GM21381 (cell line): ENCODE data around the gene ABCC8.

Source experiments
- ATAC-seq: cut with Tn5 transposase; IDR thresholded peaks from one replicate; pipeline ENCODE4 v1.9.1; 2021; ENCODE audit warnings: mild to moderate bottlenecking, moderate library complexity; ENCODE audit not compliant: unreplicated experiment

Gene ABCC8

DNA sequence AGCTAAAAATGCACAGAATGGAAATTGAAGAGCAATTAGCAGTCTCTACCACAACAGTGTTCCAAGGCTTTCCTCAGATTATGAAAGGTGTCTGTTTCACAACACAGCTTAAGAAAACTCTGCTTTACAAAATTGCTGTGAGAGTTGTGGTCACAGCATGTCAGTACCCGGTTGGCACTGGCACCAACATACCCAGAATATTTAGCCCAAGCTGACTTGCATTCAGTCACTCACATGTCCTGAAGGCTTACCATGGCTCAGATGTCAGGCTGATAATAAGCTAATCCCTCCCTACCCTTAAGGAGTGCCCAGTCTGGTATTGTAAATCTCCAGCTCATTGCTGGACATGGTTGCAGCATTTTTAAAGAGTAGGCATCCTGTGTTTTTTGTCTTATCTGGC, 110.2 kb downstream of the ABCC8 start:
- ATAC-seq, result no peak

GRCh38 chr11:17354601-17354991, 122.0 kb downstream of the ABCC8 start:
- peak; percentile 41 for ATAC-seq

- ATAC-seq, result no peak
These were observed 122.6 kb downstream of the ABCC8 start for GRCh38 chr11:17353821-17354600.

DNA sequence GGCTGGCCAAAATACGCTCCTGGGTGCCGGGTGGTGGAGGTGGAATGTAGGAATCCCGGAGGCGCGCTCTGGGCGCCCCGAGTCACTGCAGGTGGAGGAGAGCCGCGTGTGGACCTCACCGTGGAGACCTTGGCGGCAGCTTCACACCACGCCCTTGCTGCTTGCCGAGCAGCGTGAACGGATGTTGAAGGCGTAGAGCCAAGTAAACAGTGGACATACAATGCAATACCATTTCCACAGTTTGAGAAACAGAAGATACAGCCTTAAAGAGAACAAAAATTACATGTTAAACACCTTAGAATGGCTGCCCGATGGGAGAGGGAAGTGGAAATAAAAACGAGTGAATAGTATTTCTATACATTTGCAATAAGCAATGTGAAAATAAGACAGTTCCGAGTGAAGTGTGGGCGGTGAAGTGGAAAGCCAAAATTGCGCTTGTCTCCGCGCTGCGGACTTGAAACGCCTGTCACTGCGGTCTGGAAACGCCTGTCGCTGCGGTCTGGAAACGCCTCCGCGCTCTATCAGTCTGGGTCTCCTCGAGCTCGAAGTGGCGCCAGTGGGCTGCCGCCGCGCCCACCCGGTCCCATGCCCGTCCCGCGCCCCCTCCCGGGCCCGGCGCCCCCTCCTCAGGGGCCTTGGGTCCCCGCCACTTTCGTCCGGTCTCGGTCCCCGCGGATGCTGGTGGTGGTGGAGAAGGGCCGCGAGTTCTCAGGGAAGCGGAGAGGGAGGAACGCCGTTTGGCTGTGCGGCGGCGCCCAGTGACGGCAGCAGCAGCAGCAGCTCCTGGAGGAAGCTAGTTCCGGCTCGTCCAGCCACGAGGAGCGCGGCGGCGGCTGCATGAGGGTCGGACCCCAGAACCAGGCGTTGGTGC, 123.5 kb downstream of the ABCC8 start:
- peak; percentile 41 for ATAC-seq

GRCh38 chr11:17351510-17352176, 125.0 kb downstream of the ABCC8 start, which contains the start of gene NCR3LG1:
NCR3LG1 (plus strand) TSS chr11:17351800; CDS start chr11:17351970, 170 bp downstream.
- no peak for ATAC-seq

DNA sequence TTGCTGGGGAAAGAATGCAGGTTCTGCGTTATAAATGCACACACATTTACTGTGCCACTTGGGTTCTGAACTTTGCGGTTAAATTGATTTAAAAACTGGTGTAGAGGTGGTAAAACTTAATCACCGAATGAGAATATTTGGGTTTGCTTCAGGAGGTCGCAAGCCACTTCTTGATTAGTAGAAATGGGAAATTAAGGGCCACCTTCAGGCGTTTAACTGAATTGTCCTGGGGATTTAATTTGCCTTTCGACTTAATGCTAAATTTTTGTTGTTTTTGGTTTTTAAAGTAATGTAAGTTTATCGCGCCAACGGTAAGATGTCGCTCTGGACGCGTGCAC, 125.5 kb downstream of the ABCC8 start:
- no peak for ATAC-seq

DNA sequence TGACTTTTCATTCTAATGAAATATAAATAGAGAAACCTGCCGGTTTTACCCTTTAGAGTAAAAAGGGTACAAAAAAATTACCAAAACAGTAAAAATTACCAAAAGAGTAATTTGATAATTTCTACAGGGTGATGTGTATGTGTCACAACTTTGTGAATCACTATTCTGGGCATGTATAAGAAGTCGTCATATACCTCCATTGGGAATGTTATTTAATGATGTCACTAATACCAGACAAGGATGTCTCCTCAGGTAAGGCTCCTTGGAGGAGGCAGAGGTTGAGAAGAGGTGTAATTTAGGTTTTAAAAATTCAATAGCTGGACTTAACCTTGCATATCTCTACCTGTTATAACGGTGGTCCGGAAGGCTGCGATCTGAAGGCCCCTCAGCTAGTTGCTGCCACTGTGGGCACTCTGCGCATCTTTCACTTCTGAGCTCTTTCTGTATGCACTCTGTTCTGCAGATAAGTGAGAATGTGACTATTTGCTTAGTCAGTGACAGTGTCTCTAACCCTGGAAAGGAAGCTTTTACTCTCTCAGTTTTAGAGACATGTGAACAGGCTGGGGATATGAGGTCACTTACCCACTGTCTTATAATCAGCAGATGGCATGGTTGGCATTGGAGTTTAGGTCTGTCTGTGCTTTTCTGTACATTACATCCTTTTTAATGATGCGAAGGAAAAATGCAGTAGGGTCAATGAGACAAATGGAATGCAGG, 126.0 kb downstream of the ABCC8 start:
- ATAC-seq, result no peak

- no peak for ATAC-seq
These were observed 129.0 kb downstream of the ABCC8 start for GRCh38 chr11:17347676-17348075.

DNA sequence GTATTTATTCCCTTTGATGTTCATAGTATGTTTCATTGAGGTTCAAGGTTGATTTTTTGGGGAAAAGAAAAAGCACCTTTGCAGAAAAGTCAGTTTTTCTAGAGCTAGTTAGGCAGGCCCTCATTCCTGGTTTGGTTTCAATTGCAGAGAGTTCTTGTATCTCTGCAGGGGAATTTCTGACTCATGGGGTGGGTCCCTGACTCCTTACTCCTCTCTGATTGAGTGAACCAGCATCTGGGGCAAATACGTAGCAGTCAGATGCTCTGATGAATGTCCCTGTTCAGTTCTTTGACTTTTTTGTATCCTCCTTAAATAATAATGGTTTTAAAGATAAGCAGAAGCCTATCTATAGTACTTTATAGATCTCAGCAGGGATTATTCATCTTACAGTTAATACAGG, 132.7 kb downstream of the ABCC8 start:
- no peak for ATAC-seq

GRCh38 chr11:17343257-17343656, 133.4 kb downstream of the ABCC8 start:
- no peak for ATAC-seq
